Measurements from ENCODE around the gene ARRDC4.
A peak's percentile ranks its signal among the peaks of the same experiment; 100 is the strongest.

Gene ARRDC4, protein sequence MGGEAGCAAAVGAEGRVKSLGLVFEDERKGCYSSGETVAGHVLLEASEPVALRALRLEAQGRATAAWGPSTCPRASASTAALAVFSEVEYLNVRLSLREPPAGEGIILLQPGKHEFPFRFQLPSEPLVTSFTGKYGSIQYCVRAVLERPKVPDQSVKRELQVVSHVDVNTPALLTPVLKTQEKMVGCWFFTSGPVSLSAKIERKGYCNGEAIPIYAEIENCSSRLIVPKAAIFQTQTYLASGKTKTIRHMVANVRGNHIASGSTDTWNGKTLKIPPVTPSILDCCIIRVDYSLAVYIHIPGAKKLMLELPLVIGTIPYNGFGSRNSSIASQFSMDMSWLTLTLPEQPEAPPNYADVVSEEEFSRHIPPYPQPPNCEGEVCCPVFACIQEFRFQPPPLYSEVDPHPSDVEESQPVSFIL

DNA sequence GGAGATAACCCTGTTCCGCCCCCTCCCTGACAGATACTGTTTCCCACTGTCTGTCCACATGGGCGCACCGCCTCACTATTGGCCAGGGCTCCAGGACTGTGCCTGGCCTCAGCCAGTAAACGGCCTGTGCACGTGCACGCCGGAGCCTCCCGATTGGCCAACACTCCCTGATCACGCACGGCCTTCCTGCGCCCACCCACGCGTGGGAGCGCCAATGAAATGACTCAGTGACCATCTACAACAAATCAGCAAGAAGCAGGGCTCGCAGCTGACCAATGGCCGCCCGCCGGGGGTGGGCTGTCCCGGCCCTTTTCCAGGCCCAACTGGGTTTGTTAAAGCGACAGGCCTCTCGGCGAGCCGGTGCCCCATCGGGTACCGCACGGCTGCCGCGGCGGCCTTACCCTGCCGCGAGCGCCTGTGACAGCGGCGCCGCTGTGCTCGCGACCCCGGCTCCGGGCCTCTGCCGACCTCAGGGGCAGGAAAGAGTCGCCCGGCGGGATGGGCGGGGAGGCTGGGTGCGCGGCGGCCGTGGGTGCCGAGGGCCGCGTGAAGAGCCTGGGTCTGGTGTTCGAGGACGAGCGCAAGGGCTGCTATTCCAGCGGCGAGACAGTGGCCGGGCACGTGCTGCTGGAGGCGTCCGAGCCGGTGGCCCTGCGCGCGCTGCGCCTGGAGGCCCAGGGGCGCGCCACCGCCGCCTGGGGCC, at the start of gene ARRDC4:
TSS of gene ARRDC4 (plus strand) at position 340 of the 703 bp plus-strand sequence. CDS start at position 499, 159 bp downstream.
- DNase-seq (ENCODE audit: low read depth in 3 of 3): peak; percentile 95 to 96 (median 96)

DNA sequence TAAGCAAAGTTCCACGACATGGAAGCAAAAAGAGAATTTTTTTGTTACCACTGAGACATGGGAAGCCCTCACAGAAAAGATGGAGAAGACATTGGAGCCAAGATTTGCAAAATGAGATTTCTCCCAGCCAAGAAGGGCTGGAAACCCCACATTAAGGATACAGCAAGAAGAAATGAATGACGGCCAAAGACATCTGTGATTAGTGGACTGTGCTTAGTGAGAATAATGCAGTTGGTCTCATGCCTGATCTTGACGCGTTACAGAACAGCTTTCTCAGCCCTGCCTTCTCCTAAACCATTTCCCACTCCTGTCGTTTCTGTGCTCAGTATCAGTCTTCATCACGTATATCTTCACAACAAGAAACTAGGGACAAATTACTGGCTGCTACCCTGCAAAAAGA, 45.8 kb upstream of the ARRDC4 start:
- DNase-seq (ENCODE audit: low read depth in 3 of 3): no peak

DNA sequence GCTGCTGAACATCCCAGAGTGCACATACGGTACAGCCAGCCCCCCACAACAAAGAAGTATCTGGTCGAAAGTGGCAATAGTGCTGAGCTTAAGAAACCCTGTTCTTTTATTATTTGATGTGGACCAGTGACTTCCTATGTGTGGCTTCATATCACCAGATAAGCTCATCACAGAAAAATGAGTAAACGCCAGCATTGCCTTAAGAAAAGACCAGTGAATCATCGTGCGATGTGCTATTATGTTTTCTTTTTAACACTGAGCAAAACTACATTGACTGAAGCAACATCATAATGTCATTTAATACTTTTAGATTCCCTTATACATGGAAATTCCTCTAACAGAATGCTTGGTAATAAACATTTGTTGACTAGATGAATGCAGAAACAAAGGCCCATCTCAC, 45.2 kb upstream of the ARRDC4 start:
- DNase-seq (ENCODE audit: low read depth in 3 of 3): no peak

DNA sequence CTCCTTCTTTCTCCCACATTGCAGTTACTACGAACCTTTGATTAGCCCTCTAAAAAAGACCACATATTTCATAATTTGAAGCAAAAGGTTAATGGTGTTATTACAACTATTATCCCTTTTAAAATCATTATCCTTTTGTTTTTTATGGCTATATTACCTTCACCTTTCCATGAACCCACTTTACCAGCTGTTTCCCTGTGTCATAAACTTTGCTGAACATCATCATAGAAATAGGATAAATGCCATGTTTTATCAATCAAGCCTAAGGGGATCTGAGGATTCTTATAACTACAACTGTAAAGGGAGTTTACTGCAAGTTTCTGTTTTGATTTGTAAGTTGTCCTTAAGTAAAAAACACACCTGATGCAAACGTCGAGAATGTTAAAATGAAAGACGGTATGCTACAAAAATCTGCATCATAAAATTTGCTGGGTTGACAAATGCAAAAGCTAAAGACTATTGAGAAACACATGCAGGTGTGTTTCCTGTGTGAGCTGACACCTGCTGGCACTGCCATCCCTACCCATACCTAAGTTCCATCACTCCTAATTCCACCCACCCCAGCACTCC, 39.1 kb upstream of the ARRDC4 start:
- no peak for DNase-seq (ENCODE audit: low read depth in 3 of 3)

DNA sequence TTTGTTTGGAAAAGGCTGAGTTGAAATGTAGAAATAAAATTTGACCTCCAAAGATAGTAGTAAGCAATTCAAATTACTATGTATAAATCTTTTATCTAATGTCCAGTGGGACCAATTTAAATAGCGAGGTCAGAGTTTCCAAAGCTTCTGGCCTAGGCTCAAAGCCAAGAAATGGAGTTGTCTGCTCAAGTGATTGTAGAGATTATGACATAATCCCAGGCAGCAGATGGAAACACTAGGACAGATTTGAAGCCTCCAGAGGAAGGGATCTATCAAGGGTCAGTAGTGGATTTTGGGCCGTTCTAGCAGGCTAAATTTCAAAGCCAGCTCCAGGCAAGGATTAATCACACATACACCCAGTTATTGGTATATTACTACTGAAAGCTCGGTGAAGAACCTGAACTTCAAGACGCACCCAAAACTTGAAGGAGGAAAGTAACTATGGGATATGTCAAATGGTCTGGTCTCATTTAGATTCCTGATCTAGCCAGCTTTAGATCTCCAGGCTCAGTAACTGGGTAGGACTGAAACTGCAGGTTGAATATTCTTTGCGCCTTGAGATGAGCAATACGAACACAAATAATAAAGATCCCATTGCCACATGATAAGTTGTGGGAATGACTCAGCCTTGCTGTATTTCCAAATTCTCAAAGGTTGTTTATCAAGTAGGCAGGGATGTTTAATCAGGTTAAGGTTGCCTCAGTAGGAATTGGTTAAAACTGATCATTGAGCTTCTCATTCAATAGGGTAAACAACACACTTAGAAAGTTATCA, 30.9 kb upstream of the ARRDC4 start:
- no peak for DNase-seq (ENCODE audit: low read depth in 3 of 3)

DNA sequence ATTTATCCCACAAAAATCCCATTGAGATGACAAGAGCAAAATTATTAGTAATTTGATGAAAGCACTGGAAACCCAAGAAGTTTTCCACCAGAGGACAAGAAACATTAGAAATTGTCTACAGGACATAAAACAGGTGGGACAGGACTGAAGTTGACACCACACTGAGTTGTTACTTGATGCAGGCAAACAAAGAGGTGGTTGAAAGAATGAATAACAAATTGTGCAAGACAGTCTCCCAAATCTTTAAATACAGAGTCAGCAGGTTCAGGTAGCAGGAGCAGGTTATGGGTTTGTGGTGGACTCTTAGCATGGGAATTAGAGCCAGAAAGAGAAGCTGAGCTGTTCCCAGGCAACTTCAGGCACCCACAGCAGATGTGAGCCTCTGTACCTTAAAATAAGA, 30.3 kb upstream of the ARRDC4 start:
- no peak for DNase-seq (ENCODE audit: low read depth in 3 of 3)

DNA sequence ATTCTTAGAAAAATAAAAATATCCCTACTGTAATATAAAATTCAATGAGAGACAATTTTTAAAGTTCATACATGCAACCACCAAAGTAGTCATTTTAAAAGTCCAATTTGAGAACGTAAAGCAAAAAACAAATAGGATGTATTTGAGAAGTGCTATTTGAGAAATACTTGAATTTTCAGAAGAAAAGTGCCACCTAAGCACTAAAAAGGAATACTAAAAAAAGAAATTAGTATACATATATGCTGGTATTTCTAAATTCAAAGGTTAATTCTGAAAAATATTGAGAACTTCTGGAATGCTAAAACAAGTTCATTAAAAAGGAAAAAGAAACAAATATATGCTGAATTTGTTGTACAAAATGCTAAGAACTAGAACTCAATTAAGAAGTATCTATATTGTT, 29.2 kb upstream of the ARRDC4 start:
- DNase-seq (ENCODE audit: low read depth in 3 of 3): no peak

DNA sequence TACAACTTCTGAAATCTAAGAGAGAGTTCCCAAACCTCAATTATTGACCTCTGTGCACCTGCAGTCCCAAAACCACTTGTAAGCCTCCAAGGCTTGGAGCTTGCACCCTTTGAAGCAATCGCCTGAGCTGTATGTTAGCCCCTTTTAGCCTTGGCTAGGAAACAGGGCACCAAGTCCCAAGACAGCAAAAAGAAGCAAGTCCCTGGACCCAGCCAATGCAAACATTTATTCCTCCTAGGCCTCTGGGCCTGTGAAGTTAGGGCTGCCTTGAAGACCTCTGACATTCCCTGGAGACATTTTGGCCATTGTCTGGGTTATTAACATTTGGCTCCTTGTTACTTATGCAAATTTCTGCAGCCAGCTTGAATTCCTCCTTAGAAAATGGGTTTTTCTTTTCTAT, 26.9 kb upstream of the ARRDC4 start:
- DNase-seq (ENCODE audit: low read depth in 3 of 3): no peak

DNA sequence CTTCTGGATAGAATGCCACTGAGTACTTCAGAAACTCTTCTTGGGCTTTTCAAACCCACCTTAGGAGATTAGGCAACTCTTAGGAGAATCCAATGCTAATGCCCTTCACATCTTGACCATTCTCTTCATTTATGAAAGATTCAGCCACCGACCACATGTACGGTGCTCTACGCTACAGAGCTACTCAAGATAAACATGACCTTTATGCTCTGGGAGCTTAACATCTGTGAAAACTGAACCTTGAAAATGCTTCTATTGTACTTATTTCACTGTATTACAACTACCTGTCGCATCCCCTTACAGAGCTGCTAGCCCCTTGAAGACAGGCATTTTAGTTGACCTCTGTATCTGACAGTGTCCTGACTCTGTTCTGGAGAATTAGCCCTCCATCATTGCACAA, 19.5 kb upstream of the ARRDC4 start:
- no peak for DNase-seq (ENCODE audit: low read depth in 3 of 3)

DNA sequence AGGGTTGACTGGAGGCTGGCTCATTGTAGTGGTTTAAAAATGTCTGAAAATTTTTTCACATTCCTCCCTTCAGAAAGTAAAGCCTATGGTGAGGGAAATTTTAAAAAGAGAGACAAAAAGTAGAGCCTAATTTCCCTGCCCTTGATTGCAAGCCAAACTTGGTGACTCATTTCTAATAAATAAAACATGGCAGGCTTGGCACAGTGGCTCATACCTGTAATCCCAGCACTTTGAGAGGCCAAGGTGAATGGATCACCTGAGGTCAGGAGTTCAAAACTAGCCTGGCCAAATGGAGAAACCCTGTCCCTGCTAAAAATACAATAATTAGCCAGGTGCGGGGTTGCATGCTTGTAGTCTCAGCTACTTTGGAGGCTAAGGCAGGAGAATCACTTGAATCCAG, 18.9 kb upstream of the ARRDC4 start:
- no peak for DNase-seq (ENCODE audit: low read depth in 3 of 3)

DNA sequence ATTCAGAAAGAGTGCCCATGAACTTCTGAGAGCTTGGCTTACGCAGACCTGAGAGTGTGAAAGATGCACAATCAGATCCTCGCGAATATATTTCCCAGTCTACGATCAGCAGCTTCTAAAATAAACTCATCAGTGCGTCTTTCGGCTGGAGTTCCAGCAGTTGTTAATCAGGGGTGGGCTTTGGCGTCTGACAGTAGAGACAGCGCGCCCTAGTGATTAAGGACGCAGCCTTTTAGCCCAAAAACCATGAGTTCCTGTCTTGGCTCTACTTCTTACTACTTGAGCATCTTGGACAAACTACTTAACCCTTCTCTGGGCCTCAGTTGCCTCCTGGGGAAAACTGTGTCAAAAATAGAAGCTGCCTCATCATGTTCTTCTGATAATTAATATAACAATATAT, 15.8 kb upstream of the ARRDC4 start:
- no peak for DNase-seq (ENCODE audit: low read depth in 3 of 3)

DNA sequence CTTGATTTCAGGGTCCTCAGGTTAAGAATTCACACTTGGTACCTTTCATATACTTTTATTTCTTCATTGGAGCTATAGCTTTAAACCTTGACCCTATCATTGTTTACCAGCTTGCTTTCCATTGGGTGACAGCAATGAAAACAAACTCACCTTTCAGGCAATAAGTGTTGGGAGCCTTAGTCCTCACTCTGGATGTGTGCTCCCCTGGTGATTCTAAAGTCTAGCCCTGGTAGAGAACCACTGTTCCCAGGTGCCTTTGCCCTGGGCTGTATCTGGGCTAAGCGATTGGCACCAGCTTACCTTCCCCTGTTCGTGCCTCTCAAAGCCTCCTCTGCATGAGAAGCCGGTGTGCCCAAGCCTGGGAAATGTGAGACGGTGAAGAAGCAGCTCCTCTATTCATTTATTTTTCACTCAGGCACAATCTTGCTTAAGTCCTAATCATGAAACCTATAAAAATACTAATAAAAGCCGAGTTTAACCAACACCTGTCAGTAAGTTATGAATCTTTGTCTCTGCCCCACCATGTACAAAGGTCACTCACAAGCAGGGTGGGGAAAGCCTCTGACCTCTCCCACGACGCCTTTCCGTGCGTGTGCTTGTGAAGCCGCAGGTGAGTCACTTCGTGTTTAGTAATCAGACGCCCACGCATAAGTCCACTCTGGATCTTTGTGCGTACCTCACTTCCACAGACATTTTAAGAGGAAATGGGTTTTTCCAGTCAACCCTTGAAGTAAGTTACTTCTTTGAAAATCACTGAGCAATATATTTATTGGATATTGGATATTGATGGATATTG, 12.8 kb upstream of the ARRDC4 start:
- DNase-seq (ENCODE audit: low read depth in 3 of 3): no peak

DNA sequence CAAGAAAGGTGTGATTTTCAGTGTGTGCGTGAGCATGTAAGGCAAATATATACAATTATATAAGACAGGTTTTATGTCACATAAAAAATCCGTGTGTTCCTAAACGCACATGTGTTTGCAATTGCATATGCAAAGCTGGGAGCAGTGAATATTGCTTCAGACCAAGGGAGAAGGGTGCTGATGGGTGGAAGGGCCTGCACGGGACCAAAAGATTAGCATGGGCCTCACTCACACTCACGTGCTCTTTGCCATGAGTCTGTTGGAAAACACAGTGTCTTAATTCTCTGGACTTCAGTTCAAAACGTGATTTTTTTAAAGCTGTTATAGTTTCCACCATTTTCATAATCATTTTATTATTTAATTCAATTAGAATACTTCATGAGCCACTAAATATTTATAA, 7.2 kb upstream of the ARRDC4 start:
- DNase-seq (ENCODE audit: low read depth in 3 of 3): no peak

DNA sequence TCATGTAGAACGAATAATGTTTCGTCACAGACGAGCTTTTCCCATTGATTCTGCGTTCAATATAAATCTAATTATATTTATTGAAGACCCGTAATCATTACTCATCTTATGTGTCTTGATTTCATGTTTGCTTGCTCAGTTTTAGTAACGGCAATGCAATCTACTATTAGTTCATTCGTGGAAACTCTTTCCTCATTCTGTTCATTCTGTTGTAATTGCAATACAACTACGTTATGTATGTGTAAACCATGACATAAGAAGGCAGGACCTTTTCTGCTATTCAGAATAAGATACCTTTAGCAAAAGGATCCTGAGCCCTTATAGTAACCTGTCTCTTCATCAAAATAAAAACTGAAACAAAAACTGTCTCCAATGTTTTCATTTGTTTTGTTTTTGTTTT, 6.8 kb upstream of the ARRDC4 start:
- no peak for DNase-seq (ENCODE audit: low read depth in 3 of 3)

DNA sequence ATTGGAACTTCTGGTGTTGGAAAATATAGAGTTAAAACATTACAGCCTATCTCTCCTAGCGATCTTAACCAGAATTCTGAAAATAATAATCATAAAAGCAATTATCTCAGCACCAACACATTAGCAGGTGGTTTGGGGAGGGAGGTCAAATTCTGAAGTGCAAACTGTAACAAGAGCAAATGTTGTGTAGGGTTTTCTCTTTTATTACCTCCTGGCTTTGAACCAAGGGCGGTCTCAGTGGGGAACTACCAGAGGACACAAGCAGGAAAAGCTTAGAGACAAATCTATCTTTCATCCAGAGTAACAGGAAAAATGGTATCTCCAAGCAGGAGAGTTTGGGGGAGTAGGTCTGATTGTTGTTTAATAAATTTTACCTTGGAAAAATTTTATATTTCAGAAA, 5.5 kb upstream of the ARRDC4 start:
- DNase-seq (ENCODE audit: low read depth in 3 of 3): no peak

DNA sequence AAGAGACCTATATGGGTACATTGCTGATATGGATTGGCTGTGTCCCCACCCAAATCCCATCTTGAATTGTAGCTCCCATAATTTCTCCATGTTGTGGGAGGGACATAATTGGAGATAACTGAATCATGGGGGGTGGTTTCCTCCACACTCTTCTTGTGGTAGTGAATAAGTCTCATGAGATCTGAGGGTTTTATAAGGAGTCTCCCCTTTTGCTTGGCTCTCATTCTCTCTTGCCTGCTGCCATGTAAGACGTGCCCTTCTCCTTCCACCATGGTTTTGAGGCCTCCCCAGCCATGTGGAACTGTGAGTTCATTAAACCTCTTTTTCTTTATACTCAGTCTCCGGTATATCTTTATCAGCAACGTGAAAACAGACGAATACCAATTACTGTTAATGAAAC, 5.0 kb upstream of the ARRDC4 start:
- DNase-seq (ENCODE audit: low read depth in 3 of 3): no peak

DNA sequence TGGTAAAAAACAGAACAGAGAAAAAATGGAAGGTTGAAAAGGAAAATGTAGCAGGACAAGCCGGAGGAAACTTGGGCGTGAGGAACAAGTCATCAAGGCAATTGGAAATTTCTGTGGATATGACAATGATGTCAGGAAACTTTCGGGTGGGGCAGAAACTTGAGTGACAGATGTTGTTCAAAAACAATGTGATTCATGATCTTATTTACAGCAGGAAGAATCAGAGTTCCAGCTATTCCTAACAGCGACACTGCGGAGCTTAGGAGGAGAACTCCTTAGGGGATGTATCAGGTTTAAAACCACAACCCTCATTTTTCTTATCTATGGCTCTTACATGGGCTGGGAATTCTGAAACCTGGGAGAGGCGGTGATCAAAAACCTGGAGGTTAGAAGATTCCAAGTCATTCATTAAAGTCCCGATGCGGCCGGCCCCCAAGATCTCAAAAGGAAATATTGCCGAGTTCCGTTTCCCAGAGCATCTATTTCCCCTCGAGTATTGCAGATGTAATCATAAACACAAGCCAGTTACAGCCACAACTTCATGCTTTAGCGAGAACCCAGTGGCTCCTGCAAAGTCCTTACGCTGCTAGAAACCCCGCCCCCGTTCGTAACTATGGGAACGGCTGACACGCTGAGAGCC, 659 bp upstream of the ARRDC4 start:
- DNase-seq (ENCODE audit: low read depth in 3 of 3): no peak

DNA sequence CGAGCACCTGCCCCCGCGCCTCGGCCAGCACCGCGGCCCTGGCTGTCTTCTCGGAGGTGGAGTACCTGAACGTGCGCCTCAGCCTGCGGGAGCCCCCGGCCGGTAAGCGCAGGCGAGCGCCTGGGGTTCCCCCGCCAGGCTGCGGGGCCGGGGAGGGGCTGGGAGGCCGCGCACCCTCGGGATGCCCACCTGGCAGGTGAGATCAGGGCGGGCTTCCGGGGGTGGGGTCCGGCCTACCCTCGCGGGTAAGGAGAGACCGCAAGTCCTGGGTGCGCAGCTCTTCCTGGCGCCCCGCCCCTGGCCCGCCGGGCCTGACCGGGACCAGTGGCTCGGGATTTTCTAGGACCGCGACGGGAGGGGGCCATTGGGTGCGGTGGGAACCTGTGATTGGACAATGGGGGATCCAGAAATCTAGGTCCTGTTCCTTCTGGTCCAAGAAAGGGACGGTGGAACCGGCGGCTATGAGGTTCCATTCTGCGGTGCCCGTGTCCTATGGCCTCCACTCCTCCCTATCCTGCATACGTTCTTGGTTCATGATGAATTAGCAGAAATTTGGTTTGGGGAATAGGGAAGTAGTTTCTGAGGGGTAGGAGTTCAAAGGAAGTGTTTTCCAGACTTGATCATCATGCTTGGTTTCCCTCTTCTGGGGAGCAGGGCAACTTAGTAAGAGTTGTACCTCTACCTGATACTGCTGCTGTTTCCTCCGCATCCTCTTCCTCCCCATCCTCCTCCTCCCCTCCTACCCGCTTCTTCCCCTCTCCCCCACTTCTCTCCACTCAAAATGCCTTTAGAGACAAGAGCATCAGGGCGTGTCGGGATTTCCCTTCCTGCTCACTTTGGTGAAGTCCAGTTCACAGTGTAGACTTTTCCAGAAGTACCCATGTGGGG, 808 bp downstream of the ARRDC4 start:
- peak in 1 of 3 experiments; percentile 1 for DNase-seq (ENCODE audit: low read depth in 3 of 3)

DNA sequence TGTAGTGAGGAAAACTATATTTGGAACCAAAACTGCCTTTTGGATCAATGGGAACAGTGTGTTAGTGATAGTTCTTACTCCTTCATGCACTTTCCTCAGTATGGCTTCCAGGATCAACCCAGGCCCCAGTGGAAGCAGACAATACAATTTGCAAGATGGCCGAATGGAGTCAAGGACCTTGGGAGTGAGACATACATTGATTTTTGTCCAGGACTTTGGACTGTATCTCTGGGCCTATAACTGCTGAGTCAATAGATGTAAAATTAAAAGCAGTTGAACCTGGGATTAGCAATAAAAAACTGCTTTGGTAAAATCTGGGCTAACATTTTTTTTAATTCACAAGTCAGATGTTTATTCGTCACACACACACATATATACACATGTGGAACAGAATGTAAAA, 1.8 kb downstream of the ARRDC4 start:
- no peak for DNase-seq (ENCODE audit: low read depth in 3 of 3)

DNA sequence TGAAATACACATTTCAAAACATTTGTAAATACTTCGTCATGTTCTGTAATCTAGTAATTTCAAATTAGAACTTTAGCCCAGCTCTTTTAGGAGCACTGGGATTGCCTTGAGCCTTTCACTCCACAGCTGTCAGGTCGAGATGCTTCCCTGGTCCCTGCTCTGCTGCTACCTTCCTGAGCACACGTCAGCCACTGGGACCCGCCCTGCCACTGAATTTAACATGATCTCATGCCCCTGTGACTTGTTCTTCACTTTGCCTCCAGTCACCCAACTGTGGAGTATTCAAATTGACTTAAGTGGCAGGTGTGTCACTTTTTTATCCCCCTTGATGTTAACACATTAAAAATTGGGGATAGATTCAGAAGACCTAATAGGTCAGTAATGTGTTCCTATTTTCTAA, 3.3 kb downstream of the ARRDC4 start:
- no peak for DNase-seq (ENCODE audit: low read depth in 3 of 3)

Data from stimulated activated CD4-positive, alpha-beta T cell treated with anti-CD3 and anti-CD28 coated beads, TNF-alpha, amount 100 ng/mL, for 24 hours (primary cell).